Measurements from ENCODE around the gene C6orf52. TPM values are rescaled to one million over a fixed set of nuclear protein-coding genes. Genes with fewer than 3 reads are reported as not detected.

Gene C6orf52
- total RNA-seq, 1 experiment from 2014 or later: 4.3 TPM

GRCh38 chr6:10725044-10725443 is 30.6 kb upstream of the C6orf52 start:
- H3K4me3 ChIP-seq (ENCODE audit: low read depth, low read length): no peak overlapping the region
- TF ChIP-seq, protein P1, sequence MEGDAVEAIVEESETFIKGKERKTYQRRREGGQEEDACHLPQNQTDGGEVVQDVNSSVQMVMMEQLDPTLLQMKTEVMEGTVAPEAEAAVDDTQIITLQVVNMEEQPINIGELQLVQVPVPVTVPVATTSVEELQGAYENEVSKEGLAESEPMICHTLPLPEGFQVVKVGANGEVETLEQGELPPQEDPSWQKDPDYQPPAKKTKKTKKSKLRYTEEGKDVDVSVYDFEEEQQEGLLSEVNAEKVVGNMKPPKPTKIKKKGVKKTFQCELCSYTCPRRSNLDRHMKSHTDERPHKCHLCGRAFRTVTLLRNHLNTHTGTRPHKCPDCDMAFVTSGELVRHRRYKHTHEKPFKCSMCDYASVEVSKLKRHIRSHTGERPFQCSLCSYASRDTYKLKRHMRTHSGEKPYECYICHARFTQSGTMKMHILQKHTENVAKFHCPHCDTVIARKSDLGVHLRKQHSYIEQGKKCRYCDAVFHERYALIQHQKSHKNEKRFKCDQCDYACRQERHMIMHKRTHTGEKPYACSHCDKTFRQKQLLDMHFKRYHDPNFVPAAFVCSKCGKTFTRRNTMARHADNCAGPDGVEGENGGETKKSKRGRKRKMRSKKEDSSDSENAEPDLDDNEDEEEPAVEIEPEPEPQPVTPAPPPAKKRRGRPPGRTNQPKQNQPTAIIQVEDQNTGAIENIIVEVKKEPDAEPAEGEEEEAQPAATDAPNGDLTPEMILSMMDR (IDR thresholded peaks at IDR 0.05; ENCODE audit: insufficient read depth in 1 of 2, low read depth in 1 of 2, low read length in 1 of 2, severe bottlenecking in 1 of 2, unreplicated experiment in 1 of 2): no peak
- Mint-ChIP-seq H3K36me3 (ENCODE audit: insufficient read depth, unreplicated experiment) (peaks cover 44% of the 10 kb centered on the region), H3K27me3 (ENCODE audit: insufficient read depth, unreplicated experiment) (no peaks in the 10 kb centered on the region), H3K27ac (ENCODE audit: unreplicated experiment) (peak overlapping the region; percentile 63), H3K9me3 (ENCODE audit: unreplicated experiment) (no peaks in the 10 kb centered on the region), H3K4me1 (ENCODE audit: low read depth, unreplicated experiment) (peaks cover 15% of the 10 kb centered on the region), H3K4me3 (ENCODE audit: unreplicated experiment) (peak overlapping the region; percentile 53)
- H3K9me3 ChIP-seq: no peaks in the 10 kb centered on the region
- peaks cover 4% of the 10 kb centered on the region for H3K36me3 ChIP-seq (ENCODE audit: control insufficient read depth, insufficient read depth, low read length)
- POLR2A ChIA-PET: no interaction called here
- BruUV-seq (replicated peaks): no TSS peak
- no peak for DNase-seq
- no peaks in the 10 kb centered on the region for H3K27me3 ChIP-seq (replicated peaks; ENCODE audit: control insufficient read depth, insufficient read depth, low read length)
- intact Hi-C loops (cut with micrococcal nuclease; ENCODE audit: unreplicated experiment): no loop called here
- peaks cover 6% of the 10 kb centered on the region for H3K4me1 ChIP-seq
- CTCF ChIA-PET: no interaction called here

DNA sequence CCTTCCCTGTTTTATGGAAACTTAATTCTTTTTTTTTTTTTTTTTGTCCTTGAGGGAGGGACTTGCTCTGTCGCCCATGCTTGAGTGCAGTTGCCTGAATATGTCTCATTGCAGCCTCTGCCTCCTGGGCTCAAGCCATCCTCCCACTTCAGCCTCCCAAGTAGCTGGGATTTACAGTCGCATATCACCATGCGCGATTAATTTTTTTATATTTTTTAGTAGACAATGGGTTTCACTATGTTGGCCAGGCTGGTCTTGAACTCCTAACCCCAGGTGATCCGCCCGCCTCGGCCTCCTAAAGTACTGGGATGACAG is 29.1 kb upstream of the C6orf52 start:
- POLR2A ChIA-PET: interaction anchor here (0.6 to 0.8 kb wide), 2 partner anchors 24 to 29 kb away, joined by 3 to 13 read pairs; partner anchors contain the start of genes PAK1IP1 and TMEM14B

GRCh38 chr6:10722820-10723566 is 28.6 kb upstream of the C6orf52 start, which contains the start of gene TMEM14C:
Gene TMEM14C (plus strand): TSS chr6:10723070. CDS start chr6:10724614, 1,544 bp downstream.
- H3K9me3 ChIP-seq: 0 out of 2 replicates have a peak, but pooled peaks cover 5% of the 10 kb centered on the region
- Mint-ChIP-seq H3K27ac (ENCODE audit: unreplicated experiment) (peak within 1 kb of the TSS; percentile 97), H3K9me3 (ENCODE audit: unreplicated experiment) (no peaks in the 10 kb centered on the region), H3K4me1 (ENCODE audit: low read depth, unreplicated experiment) (peaks cover 15% of the 10 kb centered on the region), H3K27me3 (ENCODE audit: insufficient read depth, unreplicated experiment) (no peaks in the 10 kb centered on the region), H3K36me3 (ENCODE audit: insufficient read depth, unreplicated experiment) (peaks cover 23% of the 10 kb centered on the region), H3K4me3 (ENCODE audit: unreplicated experiment) (peak within 1 kb of the TSS; percentile 96)
- peak within 1 kb of the TSS; percentile 68 for H3K4me3 ChIP-seq (ENCODE audit: low read depth, low read length)
- intact Hi-C loops (cut with micrococcal nuclease; ENCODE audit: unreplicated experiment): loop anchor here (1.0 kb wide), 4 partner anchors 11 to 36 kb away; partner anchors contain the start of gene TMEM14B
- ChIA-PET POLR2A (interaction anchor here (0.6 to 1.8 kb wide), 14 partner anchors 11 to 344 kb away, joined by 3 to 36 read pairs (median 3); partner anchors contain the start of genes C6orf52, GCNT2, PAK1IP1 and TMEM14B), CTCF (interaction anchor here (0.6 to 1.0 kb wide), 4 partner anchors 24 to 202 kb away, joined by 3 to 7 read pairs (median 3); partner anchors contain the start of genes GCNT2, PAK1IP1 and TMEM14B)
- H3K27me3 ChIP-seq (replicated peaks; ENCODE audit: control insufficient read depth, insufficient read depth, low read length): no peaks in the 10 kb centered on the region
- H3K4me1 ChIP-seq: peaks cover 6% of the 10 kb centered on the region
- no TSS peak for BruUV-seq (replicated peaks)
- TF ChIP-seq, protein P1 (IDR thresholded peaks at IDR 0.05; ENCODE audit: insufficient read depth in 1 of 2, low read depth in 1 of 2, low read length in 1 of 2, severe bottlenecking in 1 of 2, unreplicated experiment in 1 of 2): no peak
- DNase-seq: peak; percentile 99
- H3K36me3 ChIP-seq (ENCODE audit: control insufficient read depth, insufficient read depth, low read length): peaks cover 3% of the 10 kb centered on the region

More for the DNA sequence above, 29.1 kb upstream of the C6orf52 start:
- intact Hi-C loops (cut with micrococcal nuclease; ENCODE audit: unreplicated experiment): loop anchor here (1.0 kb wide), 1 partner anchor 11 kb away; no protein-coding TSS in a partner anchor
- no peaks in the 10 kb centered on the region for H3K27me3 Mint-ChIP-seq (ENCODE audit: insufficient read depth, unreplicated experiment)
- CTCF ChIA-PET: no interaction called here
- H3K4me1 Mint-ChIP-seq (ENCODE audit: low read depth, unreplicated experiment): peaks cover 15% of the 10 kb centered on the region
- H3K27me3 ChIP-seq (replicated peaks; ENCODE audit: control insufficient read depth, insufficient read depth, low read length): no peaks in the 10 kb centered on the region
- peaks cover 6% of the 10 kb centered on the region for H3K4me1 ChIP-seq
- peak overlapping the region; percentile 96 for H3K4me3 Mint-ChIP-seq (ENCODE audit: unreplicated experiment)
- H3K9me3 Mint-ChIP-seq (ENCODE audit: unreplicated experiment): no peaks in the 10 kb centered on the region
- H3K4me3 ChIP-seq (ENCODE audit: low read depth, low read length): peak overlapping the region; percentile 68
- H3K36me3 Mint-ChIP-seq (ENCODE audit: insufficient read depth, unreplicated experiment): peaks cover 28% of the 10 kb centered on the region
- 0 out of 2 replicates have a peak, but pooled peaks cover 1% of the 10 kb centered on the region for H3K9me3 ChIP-seq
- H3K27ac Mint-ChIP-seq (ENCODE audit: unreplicated experiment): peak overlapping the region; percentile 97
- H3K36me3 ChIP-seq (ENCODE audit: control insufficient read depth, insufficient read depth, low read length): peaks cover 4% of the 10 kb centered on the region
- TF ChIP-seq, protein P1 (IDR thresholded peaks at IDR 0.05; ENCODE audit: insufficient read depth in 1 of 2, low read depth in 1 of 2, low read length in 1 of 2, severe bottlenecking in 1 of 2, unreplicated experiment in 1 of 2): no peak
- TSS peak; percentile 66 for BruUV-seq (replicated peaks)
- no peak for DNase-seq
